NT2/D1 (cell line): Measurements from ENCODE around the gene GOLGA6C.
"Not testable (repeated sequence)": the region's sequence is repeated elsewhere in the genome, so short reads cannot be mapped to it uniquely, and the experiment has no call there.

Experiments
- SUZ12 ChIP-seq: IDR thresholded peaks from 2 replicates; pipeline ENCODE4 v1.6.1; 2011; ENCODE audit not compliant: insufficient read length, insufficient read depth; ENCODE audit errors: extremely low read depth
- ZNF274 ChIP-seq: IDR thresholded peaks from 2 replicates; pipeline ENCODE4 v1.6.1; 2011; ENCODE audit warnings: mild to moderate bottlenecking, low read depth, low read length

GRCh38 chr15:75293660-75294059 lies 35.5 kb downstream of the GOLGA6C start:
- not testable (repeated sequence) for TF ChIP-seq ZNF274, SUZ12
